ENCODE measurements around the gene COG7.

DNA sequence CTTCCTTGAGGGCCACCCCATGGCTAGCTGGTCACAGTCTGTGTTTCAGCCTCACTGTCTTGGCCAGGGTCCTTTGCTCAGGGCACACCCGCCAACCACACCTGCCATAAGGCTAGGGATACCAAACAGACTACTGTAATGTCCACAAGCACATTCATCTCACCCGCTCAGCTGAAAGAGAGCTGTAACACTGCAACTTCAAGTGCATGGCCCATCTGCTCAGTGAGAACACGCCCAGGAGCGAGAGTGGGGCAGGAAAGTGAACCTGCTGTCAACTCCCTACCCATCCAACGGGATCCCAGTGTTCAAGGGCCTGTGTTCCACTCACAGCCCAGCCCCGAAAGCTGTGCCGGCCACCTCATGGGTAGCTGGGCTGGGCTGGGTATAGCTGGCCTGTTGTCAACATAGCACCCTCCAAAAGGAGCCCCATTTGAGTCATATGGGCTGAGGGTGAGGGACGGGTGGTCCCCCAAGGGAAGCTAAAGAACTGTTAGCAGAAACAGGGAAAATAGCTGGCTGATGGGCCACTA lies 95.2 kb downstream of the COG7 start:
- TF ChIP-seq, protein P1, sequence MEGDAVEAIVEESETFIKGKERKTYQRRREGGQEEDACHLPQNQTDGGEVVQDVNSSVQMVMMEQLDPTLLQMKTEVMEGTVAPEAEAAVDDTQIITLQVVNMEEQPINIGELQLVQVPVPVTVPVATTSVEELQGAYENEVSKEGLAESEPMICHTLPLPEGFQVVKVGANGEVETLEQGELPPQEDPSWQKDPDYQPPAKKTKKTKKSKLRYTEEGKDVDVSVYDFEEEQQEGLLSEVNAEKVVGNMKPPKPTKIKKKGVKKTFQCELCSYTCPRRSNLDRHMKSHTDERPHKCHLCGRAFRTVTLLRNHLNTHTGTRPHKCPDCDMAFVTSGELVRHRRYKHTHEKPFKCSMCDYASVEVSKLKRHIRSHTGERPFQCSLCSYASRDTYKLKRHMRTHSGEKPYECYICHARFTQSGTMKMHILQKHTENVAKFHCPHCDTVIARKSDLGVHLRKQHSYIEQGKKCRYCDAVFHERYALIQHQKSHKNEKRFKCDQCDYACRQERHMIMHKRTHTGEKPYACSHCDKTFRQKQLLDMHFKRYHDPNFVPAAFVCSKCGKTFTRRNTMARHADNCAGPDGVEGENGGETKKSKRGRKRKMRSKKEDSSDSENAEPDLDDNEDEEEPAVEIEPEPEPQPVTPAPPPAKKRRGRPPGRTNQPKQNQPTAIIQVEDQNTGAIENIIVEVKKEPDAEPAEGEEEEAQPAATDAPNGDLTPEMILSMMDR (IDR thresholded peaks at IDR 0.05; ENCODE audit: low read depth, low read length) = no peak
- no peak for TF ChIP-seq EZH2phosphoT487 (IDR thresholded peaks at IDR 0.05; ENCODE audit: low read depth)
